WI38 (cell line): ENCODE data around the gene ANKRD24.

ENCODE experiments used
- H3K4me3 ChIP-seq: 2 replicates; pipeline ENCODE4 v1.5.1; 2011; ENCODE audit warnings: low read depth, mild to moderate bottlenecking, control low read depth, low read length
- CTCF ChIP-seq: IDR thresholded peaks from 2 replicates; pipeline ENCODE4 v1.5.1; 2012; ENCODE audit warnings: low read depth, mild to moderate bottlenecking, control low read depth, low read length

Gene ANKRD24

GRCh38 chr19:4196587-4197148 is 14.2 kb downstream of the ANKRD24 start:
- no peak for TF ChIP-seq CTCF
- H3K4me3 ChIP-seq = no peak overlapping the region

DNA sequence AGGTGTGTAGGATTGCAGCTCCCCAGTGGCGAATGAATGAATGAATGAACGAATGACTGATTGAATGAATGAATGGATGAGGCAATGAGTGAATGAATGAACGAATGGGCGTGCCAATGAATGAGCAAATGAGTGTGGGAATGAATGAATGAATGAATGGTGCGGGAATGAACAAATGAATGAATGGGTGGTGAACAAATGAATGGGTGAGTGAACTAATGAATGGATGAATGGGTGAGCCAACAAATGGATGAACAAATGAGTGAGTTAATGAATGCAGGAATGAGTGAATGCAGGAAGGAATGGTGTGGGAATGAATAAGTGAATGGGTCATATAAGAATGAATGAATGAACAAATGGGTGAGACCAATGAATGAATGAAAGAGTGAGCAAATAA is 14.7 kb downstream of the ANKRD24 start:
- no peak overlapping the region for H3K4me3 ChIP-seq
- no peak for TF ChIP-seq CTCF

GRCh38 chr19:4197625-4198466 is 15.4 kb downstream of the ANKRD24 start:
- H3K4me3 ChIP-seq = no peak overlapping the region
- no peak for TF ChIP-seq CTCF

DNA sequence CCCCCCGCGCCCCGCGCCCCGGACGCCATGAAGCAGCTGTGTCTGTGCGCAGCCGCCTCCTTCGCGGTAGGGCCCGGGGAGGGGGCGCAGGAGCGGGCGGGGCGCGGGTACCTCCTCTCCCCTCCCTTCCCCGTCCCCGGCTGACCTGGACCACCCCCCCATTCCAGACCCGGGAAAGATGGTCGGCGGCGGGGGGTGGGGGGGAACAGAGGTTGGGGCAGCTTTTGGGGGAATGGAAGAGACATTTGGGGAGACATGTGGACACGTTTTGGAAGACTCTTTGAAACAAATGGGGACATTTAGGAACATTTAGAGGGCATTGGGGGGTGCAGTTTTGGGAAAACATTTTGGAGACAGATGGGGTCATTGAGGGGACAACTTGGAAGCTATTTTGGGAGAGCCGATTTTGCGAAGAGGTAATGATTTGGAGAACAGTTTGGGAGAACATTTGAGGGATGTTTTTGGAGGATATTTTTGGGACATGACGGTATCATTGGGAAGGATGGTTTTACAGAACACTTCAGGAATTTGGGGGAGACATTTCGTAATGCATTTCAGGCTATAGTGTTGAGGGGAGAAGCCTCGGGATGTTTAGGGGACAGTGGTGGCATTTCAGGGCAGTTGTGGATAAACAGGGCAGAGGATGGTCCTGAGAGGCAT is 16.1 kb downstream of the ANKRD24 start:
- H3K4me3 ChIP-seq = no peak overlapping the region
- no peak for TF ChIP-seq CTCF

DNA sequence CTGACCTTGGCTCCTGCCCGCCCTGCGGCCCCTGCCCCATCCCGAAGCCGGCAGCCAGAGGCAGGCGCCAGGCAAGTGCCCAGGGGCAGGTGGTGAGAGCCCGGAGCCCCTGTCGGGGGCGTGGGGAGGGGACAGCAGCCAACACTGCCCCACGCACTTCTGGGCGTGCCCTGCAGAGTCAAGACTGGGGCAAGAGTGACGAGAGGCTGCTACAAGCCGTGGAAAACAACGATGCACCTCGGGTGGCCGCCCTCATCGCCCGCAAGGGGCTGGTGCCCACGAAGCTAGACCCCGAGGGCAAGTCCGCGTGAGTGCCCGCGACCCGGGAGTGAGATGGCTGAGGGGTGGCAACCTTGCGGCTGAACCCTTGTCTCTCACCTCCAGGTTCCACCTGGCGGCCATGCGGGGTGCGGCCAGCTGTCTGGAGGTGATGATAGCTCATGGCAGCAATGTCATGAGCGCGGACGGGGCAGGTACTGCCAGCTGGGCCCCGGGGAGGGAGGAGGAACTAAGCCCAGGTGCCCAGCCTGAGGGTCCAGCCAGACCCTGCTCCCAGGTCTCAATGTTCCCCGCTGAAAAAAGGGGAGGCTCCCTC is 17.3 kb downstream of the ANKRD24 start:
- no peak overlapping the region for H3K4me3 ChIP-seq
- TF ChIP-seq CTCF = no peak

DNA sequence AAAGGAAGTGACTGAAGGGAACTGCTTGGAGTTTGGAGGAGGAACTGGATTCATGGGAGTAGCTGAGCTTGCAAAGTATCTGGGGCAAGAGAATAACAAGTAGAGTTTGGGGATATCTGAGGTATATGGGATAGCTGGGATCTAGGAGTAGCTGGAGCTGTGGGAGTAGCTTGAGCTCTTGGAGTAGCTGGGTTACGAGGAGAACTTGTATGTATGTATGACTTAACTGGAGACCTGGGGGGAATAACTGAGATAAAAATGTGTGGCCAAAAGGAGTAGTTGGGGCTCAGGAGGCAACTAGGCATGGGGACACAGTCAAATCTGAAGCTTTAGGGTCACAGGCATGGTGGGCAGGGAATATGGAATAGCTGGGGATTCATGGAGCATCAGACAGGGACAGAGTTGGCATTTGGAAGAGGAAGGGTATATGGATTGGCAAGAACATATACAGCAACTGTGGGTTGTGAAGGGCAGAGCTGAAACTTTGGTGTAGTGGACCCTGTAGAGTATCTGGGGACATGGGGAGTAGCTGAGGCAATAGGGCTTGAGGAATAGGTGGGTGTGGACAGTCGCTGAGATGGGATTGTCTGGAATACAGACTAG is 18.6 kb downstream of the ANKRD24 start:
- no peak for TF ChIP-seq CTCF

DNA sequence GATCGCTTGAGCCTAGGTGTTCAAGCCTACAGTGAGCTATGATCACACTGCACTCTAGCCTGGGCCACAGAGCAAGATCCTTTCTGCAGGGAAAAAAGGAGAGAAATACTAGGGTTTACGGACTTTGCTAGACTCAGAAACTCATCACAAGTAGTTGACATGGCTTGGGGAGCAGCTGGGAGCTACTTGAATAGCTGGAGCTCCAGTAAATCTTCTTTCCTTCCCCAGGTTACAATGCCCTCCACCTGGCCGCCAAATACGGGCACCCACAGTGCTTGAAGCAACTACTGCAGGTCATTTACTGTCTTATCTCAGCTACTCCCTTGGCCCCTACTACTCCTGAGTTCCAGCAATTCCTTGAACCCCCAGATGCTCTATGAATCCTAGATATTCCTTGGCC is 19.3 kb downstream of the ANKRD24 start:
- TF ChIP-seq CTCF = no peak
- no peak overlapping the region for H3K4me3 ChIP-seq

More for the DNA sequence above, 18.6 kb downstream of the ANKRD24 start:
- H3K4me3 ChIP-seq = no peak overlapping the region
